BJ (cell line): ENCODE measurements around the gene RADIL. TPM values are rescaled to one million over a fixed set of nuclear protein-coding genes. Genes with fewer than 3 reads are reported as not detected.

Experiments
- CTCF ChIA-PET: fragments of 350-600 bp; formaldehyde crosslinking; extraction: SDS; loops from one replicate; lab custom pipeline; 2021; ENCODE audit warnings: antibody characterized with exemption, inconsistent platforms; lab: Yijun Ruan, JAX
- POLR2A ChIA-PET: fragments of 300-600 bp; sonication (Branson Sonifier 250); formaldehyde crosslinking; extraction: SDS; loops from one replicate; lab custom pipeline; 2021; ENCODE audit warnings: antibody characterized with exemption; lab: Charles Lee
- DNase-seq: peaks from one replicate; pipeline ENCODE4 v3.0.0-alpha.2; 2011; ENCODE audit warnings: low read depth
- H3K27me3 ChIP-seq: 2 replicates; pipeline ENCODE4 v1.6.0; 2011; ENCODE audit warnings: low read length; ENCODE audit not compliant: control insufficient read depth, insufficient read depth
- H3K36me3 ChIP-seq: 2 replicates; pipeline ENCODE4 v1.5.1; 2011; ENCODE audit warnings: low read length; ENCODE audit not compliant: control insufficient read depth, insufficient read depth
- H3K4me3 ChIP-seq: 2 replicates; pipeline ENCODE4 v1.5.1; 2011; ENCODE audit warnings: low read depth, mild to moderate bottlenecking, control low read depth, low read length
- polyA plus RNA-seq: library from polyadenylated mRNA; depleted of rRNA; stranded (reverse); fragments of >200 nt; gene quantifications from 2 replicates; pipeline ENCODE4 v1.2.3, GENCODE V29; 2011
- TF ChIP-seq, protein P1 (sequence below): IDR thresholded peaks from 2 replicates; pipeline ENCODE4 v1.5.1; 2011; ENCODE audit warnings: low read depth, mild to moderate bottlenecking, control low read depth, inconsistent platforms, low read length, moderate library complexity; ENCODE audit not compliant: insufficient read depth

RADIL gene
- polyA plus RNA-seq, 1 experiment, result 1.2 TPM

DNA sequence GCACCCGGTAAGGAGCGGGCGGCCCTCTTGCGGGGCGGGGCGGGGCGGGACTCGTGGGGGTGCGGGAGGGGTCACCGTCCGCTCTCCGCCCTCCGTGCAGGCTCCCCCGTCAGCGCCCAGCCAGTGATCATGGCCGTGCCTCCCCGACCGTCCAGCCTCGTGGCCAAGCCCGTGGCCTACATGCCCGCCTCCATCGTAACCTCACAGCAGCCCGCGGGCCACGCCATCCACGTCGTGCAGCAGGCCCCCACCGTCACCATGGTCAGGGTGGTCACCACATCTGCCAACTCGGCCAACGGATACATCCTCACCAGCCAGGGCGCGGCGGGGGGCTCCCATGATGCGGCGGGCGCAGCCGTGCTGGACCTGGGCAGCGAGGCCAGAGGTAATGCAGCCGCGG is 124.3 kb downstream of the RADIL start:
- Histone ChIP-seq H3K4me3 (no peak overlapping the region), H3K36me3 (peaks cover 53% of the 10 kb centered on the region), H3K27me3 (no peaks in the 10 kb centered on the region)
- POLR2A ChIA-PET, result no interaction called here
- no peak for DNase-seq
- TF ChIP-seq, protein P1, sequence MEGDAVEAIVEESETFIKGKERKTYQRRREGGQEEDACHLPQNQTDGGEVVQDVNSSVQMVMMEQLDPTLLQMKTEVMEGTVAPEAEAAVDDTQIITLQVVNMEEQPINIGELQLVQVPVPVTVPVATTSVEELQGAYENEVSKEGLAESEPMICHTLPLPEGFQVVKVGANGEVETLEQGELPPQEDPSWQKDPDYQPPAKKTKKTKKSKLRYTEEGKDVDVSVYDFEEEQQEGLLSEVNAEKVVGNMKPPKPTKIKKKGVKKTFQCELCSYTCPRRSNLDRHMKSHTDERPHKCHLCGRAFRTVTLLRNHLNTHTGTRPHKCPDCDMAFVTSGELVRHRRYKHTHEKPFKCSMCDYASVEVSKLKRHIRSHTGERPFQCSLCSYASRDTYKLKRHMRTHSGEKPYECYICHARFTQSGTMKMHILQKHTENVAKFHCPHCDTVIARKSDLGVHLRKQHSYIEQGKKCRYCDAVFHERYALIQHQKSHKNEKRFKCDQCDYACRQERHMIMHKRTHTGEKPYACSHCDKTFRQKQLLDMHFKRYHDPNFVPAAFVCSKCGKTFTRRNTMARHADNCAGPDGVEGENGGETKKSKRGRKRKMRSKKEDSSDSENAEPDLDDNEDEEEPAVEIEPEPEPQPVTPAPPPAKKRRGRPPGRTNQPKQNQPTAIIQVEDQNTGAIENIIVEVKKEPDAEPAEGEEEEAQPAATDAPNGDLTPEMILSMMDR, result no peak
- CTCF ChIA-PET, result no interaction called here

GRCh38 chr7:4758791-4759190 is 124.7 kb downstream of the RADIL start:
- ChIA-PET CTCF (interaction anchor here (0.6 to 1.4 kb wide), 3 partner anchors 11 to 117 kb away, joined by 3 to 4 read pairs (median 3); no protein-coding TSS in a partner anchor), POLR2A (no interaction called here)
- no peak for DNase-seq
- H3K27me3 ChIP-seq, result no peaks in the 10 kb centered on the region
- TF ChIP-seq, protein P1, result no peak
- peaks cover 54% of the 10 kb centered on the region for H3K36me3 ChIP-seq
- no peak overlapping the region for H3K4me3 ChIP-seq

- TF ChIP-seq, protein P1, result no peak
- DNase-seq, result no peak
- POLR2A ChIA-PET, result no interaction called here
- Histone ChIP-seq H3K4me3 (no peak overlapping the region), H3K36me3 (peaks cover 47% of the 10 kb centered on the region), H3K27me3 (no peaks in the 10 kb centered on the region)
- CTCF ChIA-PET, result interaction anchor here (0.6 to 1.4 kb wide), 3 partner anchors 10 to 116 kb away, joined by 3 to 4 read pairs (median 3); no protein-coding TSS in a partner anchor
Observed at GRCh38 chr7:4758111-4758510, 125.4 kb downstream of the RADIL start.

DNA sequence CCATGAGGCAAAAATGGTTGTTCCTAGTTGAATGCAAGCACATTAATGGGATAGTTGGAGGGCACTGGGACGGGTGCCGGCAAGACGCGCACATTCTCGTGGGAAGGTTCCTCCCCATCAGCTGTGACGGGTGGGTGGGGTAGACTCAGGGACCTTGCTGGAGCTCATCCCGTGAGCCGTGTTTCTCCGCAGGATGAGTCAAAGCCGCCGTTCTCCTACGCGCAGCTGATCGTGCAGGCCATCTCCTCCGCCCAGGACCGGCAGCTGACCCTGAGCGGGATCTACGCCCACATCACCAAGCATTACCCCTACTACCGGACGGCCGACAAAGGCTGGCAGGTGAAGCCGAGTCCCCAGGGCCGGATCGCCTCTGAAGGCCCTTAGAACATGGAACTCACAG is 128.5 kb downstream of the RADIL start:
- Histone ChIP-seq H3K27me3 (no peaks in the 10 kb centered on the region), H3K4me3 (no peak overlapping the region), H3K36me3 (peaks cover 33% of the 10 kb centered on the region)
- TF ChIP-seq, protein P1, result no peak
- ChIA-PET POLR2A (no interaction called here), CTCF (interaction anchor here (0.7 to 2.3 kb wide), 8 partner anchors 12 to 145 kb away, joined by 3 to 11 read pairs (median 4); no protein-coding TSS in a partner anchor)
- DNase-seq, result no peak

DNA sequence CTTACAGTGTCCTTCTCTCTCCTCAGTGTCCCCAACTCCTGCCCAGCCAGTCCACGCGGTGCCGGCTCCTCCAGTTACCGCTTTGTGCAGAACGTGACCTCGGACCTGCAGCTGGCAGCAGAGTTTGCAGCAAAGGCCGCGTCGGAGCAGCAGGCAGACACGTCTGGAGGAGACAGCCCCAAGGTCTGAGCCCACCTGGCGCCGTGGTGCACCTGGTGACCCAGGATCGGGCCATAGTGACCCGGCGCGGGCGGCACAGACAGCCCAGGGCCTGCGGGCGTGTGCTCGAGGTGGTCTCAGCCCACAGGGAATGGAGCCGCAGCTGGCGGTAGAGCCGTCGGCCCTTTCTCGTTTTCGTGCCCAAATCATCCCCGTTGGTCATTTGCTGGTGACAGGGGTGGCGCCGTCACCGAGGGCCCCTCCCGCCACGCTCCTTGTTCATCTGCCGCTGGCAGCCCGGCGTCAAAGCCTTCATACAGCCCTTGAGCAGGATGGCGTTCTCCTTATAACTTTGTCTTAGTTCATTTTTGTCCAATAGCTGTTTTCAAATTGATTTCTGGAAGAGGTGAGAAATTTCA is 129.0 kb downstream of the RADIL start:
- no peak for DNase-seq
- Histone ChIP-seq H3K27me3 (no peaks in the 10 kb centered on the region), H3K36me3 (peaks cover 30% of the 10 kb centered on the region), H3K4me3 (no peak overlapping the region)
- TF ChIP-seq, protein P1, result no peak
- POLR2A ChIA-PET, result no interaction called here
- CTCF ChIA-PET, result interaction anchor here (0.7 to 2.3 kb wide), 8 partner anchors 12 to 145 kb away, joined by 3 to 11 read pairs (median 4); no protein-coding TSS in a partner anchor
